T-cell (primary cell): ENCODE data around the gene KIAA0930. TPM values are rescaled to one million over a fixed set of nuclear protein-coding genes. Genes with fewer than 3 reads are reported as not detected.

Experiments used
- ATAC-seq, 4 experiments: fragments of 200-7000 bp in 3 of 4; fragments of 150-1000 bp in 1 of 4; cut with Tn5 transposase; replicated peaks in 1 of 4; 1 replicate in 3 of 4; 2 replicates in 1 of 4; pipeline ENCODE4 v1.10.0; 2021; ENCODE audit warnings: moderate library complexity in 3 of 4, mild to moderate bottlenecking in 2 of 4, moderate number of reproducible peaks in 1 of 4
- CTCF ChIA-PET, 2 donors: fragments of 300-600 bp; sonication (Branson Sonifier 250); formaldehyde crosslinking; loops; one replicate each; lab custom pipeline; 2022; ENCODE audit warnings: antibody characterized with exemption in 2 of 2; lab: Charles Lee
- POLR2A ChIA-PET, 2 donors: fragments of 300-600 bp; sonication (Branson Sonifier 250); formaldehyde crosslinking; loops; one replicate each; lab custom pipeline; 2022; ENCODE audit warnings: antibody characterized with exemption in 2 of 2; lab: Charles Lee
- DNase-seq, 35 experiments: peaks; one replicate each; pipeline versions ENCODE4 v3.0.0 to v3.0.0-alpha.2; 2013 to 2023
- H3K27ac ChIP-seq: one replicate; pipeline ENCODE4 v1.5.1; 2013; ENCODE audit warnings: low read length
- H3K27me3 ChIP-seq, 2 experiments: replicated peaks in 1 of 2; 1 replicate in 1 of 2; 2 replicates in 1 of 2; pipeline versions ENCODE4 v1.6.1 to v1.7.0; 2013; ENCODE audit warnings: low read length in 1 of 2, mixed read lengths in 1 of 2; ENCODE audit not compliant: control insufficient read depth in 2 of 2, insufficient read depth in 2 of 2; ENCODE audit errors: extremely low read depth in 1 of 2
- H3K36me3 ChIP-seq, 2 donors: 1 replicate in 1 of 2; 2 replicates in 1 of 2; pipeline versions ENCODE4 v1.6.1 to v1.7.0; 2013; ENCODE audit warnings: low read length in 1 of 2; ENCODE audit not compliant: control insufficient read depth in 2 of 2, insufficient read depth in 1 of 2; ENCODE audit errors: extremely low read depth in 1 of 2
- H3K4me1 ChIP-seq, 2 experiments: 1 replicate in 1 of 2; 2 replicates in 1 of 2; pipeline versions ENCODE4 v1.6.1 to v1.7.0; 2013; ENCODE audit warnings: low read length in 2 of 2, mixed read lengths in 1 of 2; ENCODE audit not compliant: insufficient read depth in 2 of 2, control insufficient read depth in 1 of 2; ENCODE audit errors: extremely low read depth in 1 of 2
- H3K4me3 ChIP-seq, 2 donors: 1 replicate in 1 of 2; 2 replicates in 1 of 2; pipeline versions ENCODE4 v1.5.1 to v1.7.0; 2013; ENCODE audit warnings: mild to moderate bottlenecking in 2 of 2, low read length in 1 of 2, moderate library complexity in 1 of 2; ENCODE audit not compliant: control insufficient read depth in 1 of 2; ENCODE audit errors: extremely low read depth in 1 of 2
- H3K9me3 ChIP-seq: 2 replicates; pipeline ENCODE4 v1.7.0; 2013
- H3K27ac Mint-ChIP-seq, 2 donors: one replicate each; pipeline ENCODE4 v1.8.0; 2020 to 2021; ENCODE audit warnings: mild to moderate bottlenecking in 2 of 2, mixed read lengths in 2 of 2
- H3K27me3 Mint-ChIP-seq, 2 donors: one replicate each; pipeline ENCODE4 v1.8.0; 2021 to 2022; ENCODE audit warnings: mixed read lengths in 2 of 2
- H3K36me3 Mint-ChIP-seq: one replicate; pipeline ENCODE4 v1.8.0; 2021; ENCODE audit warnings: mixed read lengths
- H3K4me1 Mint-ChIP-seq, 3 donors: one replicate each; pipeline ENCODE4 v1.8.0; 2020 to 2022; ENCODE audit warnings: mixed read lengths in 3 of 3, mild to moderate bottlenecking in 1 of 3
- H3K4me3 Mint-ChIP-seq, 3 donors: one replicate each; pipeline ENCODE4 v1.8.0; 2020 to 2022; ENCODE audit warnings: mild to moderate bottlenecking in 3 of 3, mixed read lengths in 3 of 3, moderate library complexity in 3 of 3
- H3K9me3 Mint-ChIP-seq, 3 donors: one replicate each; pipeline ENCODE4 v1.8.0; 2020 to 2022; ENCODE audit warnings: mixed read lengths in 3 of 3
- WGBS: methylation state at CpG from one replicate; pipeline ENCODE4 v1.1.5; 2013; ENCODE audit warnings: missing lambda C conversion rate; ENCODE audit not compliant: insufficient coverage; 5-methylcytosine and 5-hydroxymethylcytosine counted together
- total RNA-seq, 35 experiments: library from RNA in 6 of 35; stranded (reverse) in 6 of 35; fragments of 120-200 nt in 1 of 35; gene quantifications; one replicate each; pipeline versions ENCODE4 v1.2.1 to v1.2.4 and lab custom pipeline; 2013 to 2026

Gene KIAA0930
- total RNA-seq, 5 donors from 2014 or later (not counting 1 experiment from before 2014, with no cell fraction given): 21.2 to 40.2 (median 30.8) TPM

DNA sequence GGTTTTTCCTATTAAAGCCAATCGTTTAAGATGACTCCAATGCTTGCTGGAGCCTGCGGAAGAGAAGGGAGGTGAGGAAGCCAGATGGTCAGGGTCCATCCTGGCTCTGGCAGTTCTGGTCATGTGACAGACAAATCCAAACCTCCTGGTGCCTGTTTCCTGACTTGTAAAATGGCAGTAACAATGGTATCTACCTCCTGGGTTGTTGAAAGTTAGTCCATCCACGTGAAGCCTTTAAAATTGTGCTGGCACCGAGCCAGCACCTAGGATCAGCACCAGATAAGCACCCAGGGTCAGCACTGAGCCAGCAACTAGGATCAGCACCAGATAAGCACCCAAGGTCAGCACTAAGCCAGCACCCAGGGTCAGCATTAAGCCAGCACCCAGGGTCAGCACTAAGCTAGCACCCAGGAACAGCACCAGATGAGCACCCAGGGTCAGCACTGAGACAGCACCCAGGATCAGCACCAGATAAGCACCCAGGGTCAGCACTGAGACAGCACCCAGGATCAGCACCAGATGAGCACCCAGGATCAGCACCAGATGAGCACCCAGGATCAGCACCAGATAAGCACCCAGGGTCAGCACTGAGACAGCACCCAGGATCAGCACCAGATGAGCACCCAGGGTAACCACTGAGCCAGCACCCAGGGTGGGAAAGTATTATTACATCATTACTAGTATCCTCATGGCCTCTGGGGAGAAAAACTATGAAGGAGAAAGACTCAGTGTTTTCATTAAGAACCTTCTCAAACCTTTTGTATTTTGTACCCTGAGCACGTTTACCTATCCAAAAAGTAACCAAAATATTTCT is 17.2 kb downstream of the KIAA0930 start:
- H3K9me3 Mint-ChIP-seq: no peaks in the 10 kb centered on the region
- Histone ChIP-seq H3K27ac (no peak overlapping the region), H3K36me3 (peaks cover 0 to 3% of the 10 kb centered on the region in 2 donors), H3K9me3 (no peaks in the 10 kb centered on the region), H3K4me1 (peaks cover 0 to 8% of the 10 kb centered on the region in 2 experiments), H3K4me3 (no peak overlapping the region), H3K27me3 (no peaks in the 10 kb centered on the region)
- no peak overlapping the region for H3K4me3 Mint-ChIP-seq
- peak overlapping the region in 1 of 2 donors; percentile 47 for H3K27ac Mint-ChIP-seq
- H3K4me1 Mint-ChIP-seq: peaks cover 25 to 47% (median 32%) of the 10 kb centered on the region in 3 donors
- ATAC-seq: no peak
- DNase-seq: no peak
- H3K36me3 Mint-ChIP-seq: peaks cover 6% of the 10 kb centered on the region
- ChIA-PET POLR2A (no interaction called here), CTCF (no interaction called here)
- H3K27me3 Mint-ChIP-seq: no peaks in the 10 kb centered on the region
- WGBS: 68% methylated on average over 3 of the region's 5 CpGs

GRCh38 chr22:45221201-45221600 is 19.5 kb downstream of the KIAA0930 start:
- no peaks in the 10 kb centered on the region for H3K36me3 ChIP-seq
- Mint-ChIP-seq H3K27me3 (no peaks in the 10 kb centered on the region), H3K9me3 (no peaks in the 10 kb centered on the region), H3K4me1 (peaks cover 25 to 30% (median 26%) of the 10 kb centered on the region in 3 donors), H3K4me3 (no peak overlapping the region), H3K27ac (no peak overlapping the region), H3K36me3 (peaks cover 3% of the 10 kb centered on the region)
- H3K27me3 ChIP-seq: no peaks in the 10 kb centered on the region
- WGBS: 94% methylated on average over 2 of the region's 5 CpGs
- POLR2A ChIA-PET: no interaction called here
- H3K27ac ChIP-seq: no peak overlapping the region
- no peak for ATAC-seq
- no peaks in the 10 kb centered on the region for H3K9me3 ChIP-seq
- DNase-seq: no peak
- H3K4me3 ChIP-seq: no peak overlapping the region
- CTCF ChIA-PET: no interaction called here
- no peaks in the 10 kb centered on the region for H3K4me1 ChIP-seq

DNA sequence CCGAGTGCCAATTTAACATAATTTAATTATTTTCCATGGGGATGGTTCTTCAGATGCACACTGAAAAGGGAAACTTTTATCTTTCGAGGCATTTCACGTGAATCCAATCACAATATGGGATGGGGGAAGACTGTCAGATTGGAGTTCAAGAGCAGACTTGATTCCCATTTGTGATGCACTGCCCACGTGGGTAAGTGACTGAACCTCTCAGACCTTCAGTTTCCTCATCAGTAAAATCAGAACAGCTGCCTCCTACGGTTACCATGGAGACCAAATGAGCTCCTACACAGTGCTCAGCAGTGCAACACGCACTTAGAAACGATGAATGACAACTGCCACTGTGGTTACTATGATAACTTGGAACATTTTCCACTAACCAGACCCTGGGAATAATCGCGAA is 21.7 kb downstream of the KIAA0930 start:
- no peaks in the 10 kb centered on the region for H3K36me3 ChIP-seq
- ChIA-PET CTCF (no interaction called here), POLR2A (no interaction called here)
- H3K27ac Mint-ChIP-seq: no peak overlapping the region
- no peaks in the 10 kb centered on the region for H3K9me3 Mint-ChIP-seq
- no peak for ATAC-seq
- no peak overlapping the region for H3K4me3 ChIP-seq
- WGBS: 40% methylated on average over 6 of the region's 9 CpGs
- no peaks in the 10 kb centered on the region for H3K27me3 Mint-ChIP-seq
- H3K4me1 Mint-ChIP-seq: peaks cover 21 to 31% (median 22%) of the 10 kb centered on the region in 3 donors
- peak in 1 of 35 experiments; percentile 17 for DNase-seq
- no peak overlapping the region for H3K4me3 Mint-ChIP-seq
- no peaks in the 10 kb centered on the region for H3K36me3 Mint-ChIP-seq
- H3K9me3 ChIP-seq: no peaks in the 10 kb centered on the region
- no peak overlapping the region for H3K27ac ChIP-seq
- no peaks in the 10 kb centered on the region for H3K4me1 ChIP-seq
- H3K27me3 ChIP-seq: no peaks in the 10 kb centered on the region

- H3K27me3 Mint-ChIP-seq: no peaks in the 10 kb centered on the region
- no peak for ATAC-seq
Observed at GRCh38 chr22:45217806-45218205, 22.9 kb downstream of the KIAA0930 start.

DNA sequence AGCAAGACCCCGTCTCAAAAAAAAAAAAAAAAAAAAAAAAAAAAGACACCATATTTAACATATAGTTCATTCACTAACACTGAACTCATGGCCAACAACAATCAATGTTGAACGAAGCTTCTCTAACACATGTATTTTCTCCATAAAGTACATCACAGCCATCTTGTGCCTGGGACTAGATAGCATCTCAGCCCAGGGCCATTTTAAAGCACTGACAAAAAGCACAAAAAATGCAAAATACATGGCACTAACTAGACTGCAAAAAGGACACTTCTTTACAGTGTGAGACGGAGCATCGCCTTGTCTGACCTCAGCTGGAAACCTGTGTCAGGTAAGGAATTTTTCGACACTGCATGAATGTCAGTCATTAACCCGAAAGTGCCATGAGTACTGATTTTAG is 23.3 kb downstream of the KIAA0930 start:
- Mint-ChIP-seq H3K4me1 (peaks cover 12 to 19% (median 14%) of the 10 kb centered on the region in 3 donors), H3K27ac (no peak overlapping the region)
- 97% methylated on average over 4 of the region's 6 CpGs for WGBS

More at GRCh38 chr22:45217806-45218205, 22.9 kb downstream of the KIAA0930 start:
- Mint-ChIP-seq H3K27ac (no peak overlapping the region), H3K36me3 (no peaks in the 10 kb centered on the region), H3K9me3 (no peaks in the 10 kb centered on the region), H3K4me3 (no peak overlapping the region), H3K4me1 (peaks cover 13 to 23% (median 17%) of the 10 kb centered on the region in 3 donors)
- WGBS: 91% methylated on average over 9 of the region's 14 CpGs
- H3K4me3 ChIP-seq: no peak overlapping the region
- H3K9me3 ChIP-seq: no peaks in the 10 kb centered on the region
- ChIA-PET CTCF (interaction anchor here in 1 of 2 donors (0.5 kb wide), 1 partner anchor 1359 kb away, joined by 4 read pairs; no protein-coding TSS in a partner anchor), POLR2A (no interaction called here)
- no peak for DNase-seq
- no peak overlapping the region for H3K27ac ChIP-seq
- no peaks in the 10 kb centered on the region for H3K36me3 ChIP-seq
- no peaks in the 10 kb centered on the region for H3K4me1 ChIP-seq
- H3K27me3 ChIP-seq: no peaks in the 10 kb centered on the region

DNA sequence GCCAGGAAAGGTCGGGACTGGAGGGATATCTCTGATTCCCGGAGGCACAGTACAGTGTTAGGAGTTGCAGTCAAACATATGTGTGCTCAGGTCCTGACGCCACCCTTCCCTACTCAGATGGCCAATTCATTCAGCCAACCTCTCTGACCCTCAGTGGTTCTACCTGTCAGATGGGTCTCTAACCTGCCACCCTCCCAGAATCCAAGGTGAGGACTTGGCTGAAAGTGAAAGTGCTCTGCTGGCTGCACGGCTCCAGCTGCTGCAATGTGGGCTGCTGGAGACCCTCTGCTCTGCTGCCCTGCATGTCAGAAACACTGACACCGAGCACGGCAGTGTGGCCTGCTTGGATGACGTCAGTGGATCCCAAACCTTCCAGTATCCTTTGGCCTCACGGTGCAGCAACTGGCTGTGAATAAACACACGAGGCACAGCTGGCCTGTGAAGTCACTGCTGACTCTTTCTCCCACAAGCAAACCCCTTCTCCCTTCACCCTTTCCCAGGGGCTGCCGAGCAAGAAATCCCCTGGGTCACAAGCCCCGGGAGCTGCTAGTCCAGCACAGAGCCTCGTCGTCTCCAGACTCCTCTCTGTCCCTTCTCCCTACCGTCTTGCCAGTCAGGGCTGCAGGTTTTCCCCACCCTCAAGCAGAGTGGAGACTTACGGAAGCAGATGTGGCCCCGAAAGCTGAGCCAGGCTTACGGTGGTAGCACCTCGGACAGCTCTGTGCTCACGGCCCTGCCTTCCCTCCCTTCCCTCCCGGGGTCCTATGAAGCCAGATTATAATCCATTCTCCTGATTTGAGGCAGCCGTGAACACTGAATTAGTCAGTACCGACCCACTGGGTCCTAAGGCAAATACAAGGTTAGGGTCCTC is 24.3 kb downstream of the KIAA0930 start:
- POLR2A ChIA-PET: no interaction called here
- Mint-ChIP-seq H3K4me1 (peaks cover 12 to 19% (median 14%) of the 10 kb centered on the region in 3 donors), H3K27ac (no peak overlapping the region), H3K36me3 (peaks cover 4% of the 10 kb centered on the region), H3K9me3 (no peaks in the 10 kb centered on the region), H3K27me3 (no peaks in the 10 kb centered on the region), H3K4me3 (no peak overlapping the region)
- CTCF ChIA-PET: no interaction called here
- peaks cover 0 to 5% of the 10 kb centered on the region in 2 donors for H3K36me3 ChIP-seq
- WGBS: 91% methylated on average over 17 of the region's 22 CpGs
- no peaks in the 10 kb centered on the region for H3K4me1 ChIP-seq
- H3K9me3 ChIP-seq: no peaks in the 10 kb centered on the region
- ATAC-seq: no peak
- no peaks in the 10 kb centered on the region for H3K27me3 ChIP-seq
- H3K4me3 ChIP-seq: no peak overlapping the region
- no peak overlapping the region for H3K27ac ChIP-seq
- no peak for DNase-seq

More for the DNA sequence above, 23.3 kb downstream of the KIAA0930 start:
- Mint-ChIP-seq H3K36me3 (no peaks in the 10 kb centered on the region), H3K9me3 (no peaks in the 10 kb centered on the region), H3K4me3 (no peak overlapping the region), H3K27me3 (no peaks in the 10 kb centered on the region)
- no peaks in the 10 kb centered on the region for H3K4me1 ChIP-seq
- H3K27ac ChIP-seq: no peak overlapping the region
- no peak overlapping the region for H3K4me3 ChIP-seq
- H3K36me3 ChIP-seq: no peaks in the 10 kb centered on the region
- DNase-seq (no peak), ATAC-seq (no peak)
- no peaks in the 10 kb centered on the region for H3K27me3 ChIP-seq
- CTCF ChIA-PET: no interaction called here
- POLR2A ChIA-PET: no interaction called here
- H3K9me3 ChIP-seq: no peaks in the 10 kb centered on the region
